GM23338 (cell line): ENCODE data around the gene ATAD3B. TPM values are rescaled to one million over a fixed set of nuclear protein-coding genes. Genes with fewer than 3 reads are reported as not detected.

Experiments used
- CREB1 ChIP-seq: fragments of 250-450 bp; sonication (Bioruptor Pico); IDR thresholded peaks from 2 replicates; pipeline ENCODE4 v1.5.0; 2020; ENCODE audit warnings: low read depth, mild to moderate bottlenecking, moderate library complexity
- ETS1 ChIP-seq: IDR thresholded peaks from 2 replicates; pipeline ENCODE4 v1.6.1; 2016; ENCODE audit warnings: antibody characterized with exemption
- EZH2 ChIP-seq: fragments of 200-600 bp; sonication (generic); IDR thresholded peaks from one replicate; pipeline ENCODE4 v1.8.0; 2017; ENCODE audit warnings: antibody characterized with exemption, mild to moderate bottlenecking, low read depth; ENCODE audit not compliant: unreplicated experiment
- EZH2phosphoT487 ChIP-seq: fragments of 200-600 bp; sonication (generic); IDR thresholded peaks from one replicate; pipeline ENCODE4 v1.8.1; 2018; ENCODE audit warnings: antibody characterized with exemption; ENCODE audit not compliant: unreplicated experiment
- JUNB ChIP-seq: IDR thresholded peaks from one replicate; pipeline ENCODE4 v1.6.1; 2016; ENCODE audit warnings: antibody characterized with exemption; ENCODE audit not compliant: unreplicated experiment
- NANOG ChIP-seq: IDR thresholded peaks from 2 replicates; pipeline ENCODE4 v1.6.1; 2016; ENCODE audit warnings: antibody characterized with exemption, borderline replicate concordance
- POLR2AphosphoS5 ChIP-seq: IDR thresholded peaks from 2 replicates; pipeline ENCODE4 v1.6.1; 2016; ENCODE audit warnings: antibody characterized with exemption, low read depth
- REST ChIP-seq: IDR thresholded peaks from one replicate; pipeline ENCODE4 v1.6.1; 2018; ENCODE audit warnings: antibody characterized with exemption; ENCODE audit not compliant: unreplicated experiment
- STAT1 ChIP-seq: IDR thresholded peaks from one replicate; pipeline ENCODE4 v1.6.1; 2016; ENCODE audit warnings: antibody characterized with exemption; ENCODE audit not compliant: unreplicated experiment
- ZNF114 ChIP-seq: fragments of 250-450 bp; sonication (Bioruptor Pico); IDR thresholded peaks from 2 replicates; pipeline ENCODE4 v1.5.0; 2020; ENCODE audit warnings: mild to moderate bottlenecking, moderate library complexity
- ZNF331 ChIP-seq: fragments of 250-450 bp; sonication (Bioruptor Pico); IDR thresholded peaks from 2 replicates; pipeline ENCODE4 v1.5.0; 2020; ENCODE audit warnings: low read depth, mild to moderate bottlenecking, moderate library complexity
- ZNF462 ChIP-seq: fragments of 250-450 bp; sonication (Bioruptor Pico); IDR thresholded peaks from 2 replicates; pipeline ENCODE4 v1.5.0; 2020; ENCODE audit warnings: mild to moderate bottlenecking, moderate library complexity
- polyA plus RNA-seq: library from polyadenylated mRNA; unstranded; fragments of >200 nt; fragmentation: Nextera tagmentation; extraction: Ambion mirVana; gene quantifications from 2 replicates; pipeline ENCODE4 v1.2.1, GENCODE V29; 2016
- total RNA-seq: library from RNA; depleted of rRNA; stranded (reverse); fragments of >200 nt; shearing (Covaris generic); gene quantifications from 2 replicates; pipeline ENCODE4 v1.2.3, GENCODE V29; 2014

The ATAD3B gene
- total and polyA plus RNA-seq, 2 experiments from 2014 or later = 37.8 to 63.4 TPM

GRCh38 chr1:1482856-1483255 is 11.3 kb downstream of the ATAD3B start (continued):
- TF ChIP-seq ZNF462 (CRISPR knock-in tag) (no peak), EZH2phosphoT487 (no peak), ZNF331 (no peak), ETS1 (no peak), ZNF114 (CRISPR knock-in tag) (no peak), NANOG (no peak), EZH2 (no peak), REST (no peak), STAT1 (no peak), POLR2AphosphoS5 (no peak), CREB1 (CRISPR knock-in tag) (no peak), JUNB (no peak)
